ENCODE data around the gene SH3BP4.

Gene SH3BP4

DNA sequence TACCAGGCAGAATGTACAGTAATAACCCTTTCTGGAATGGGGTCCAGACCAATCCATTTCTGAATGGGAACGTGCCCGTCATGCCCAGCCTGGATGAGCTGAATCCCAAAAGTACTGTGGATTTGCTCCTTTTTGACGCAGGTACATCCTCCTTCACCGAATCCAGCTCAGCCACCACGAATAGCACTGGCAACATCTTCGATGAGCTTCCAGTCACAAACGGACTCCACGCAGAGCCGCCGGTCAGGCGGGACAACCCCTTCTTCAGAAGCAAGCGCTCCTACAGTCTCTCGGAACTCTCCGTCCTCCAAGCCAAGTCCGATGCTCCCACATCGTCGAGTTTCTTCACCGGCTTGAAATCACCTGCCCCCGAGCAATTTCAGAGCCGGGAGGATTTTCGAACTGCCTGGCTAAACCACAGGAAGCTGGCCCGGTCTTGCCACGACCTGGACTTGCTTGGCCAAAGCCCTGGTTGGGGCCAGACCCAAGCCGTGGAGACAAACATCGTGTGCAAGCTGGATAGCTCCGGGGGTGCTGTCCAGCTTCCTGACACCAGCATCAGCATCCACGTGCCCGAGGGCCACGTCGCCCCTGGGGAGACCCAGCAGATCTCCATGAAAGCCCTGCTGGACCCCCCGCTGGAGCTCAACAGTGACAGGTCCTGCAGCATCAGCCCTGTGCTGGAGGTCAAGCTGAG is 89.6 kb downstream of the SH3BP4 start:
- H3K4me3 ChIP-seq (ENCODE audit: low read depth, low read length): no peak overlapping the region
- DNase-seq (ENCODE audit: low read depth): no peak
- TF ChIP-seq, protein P1, sequence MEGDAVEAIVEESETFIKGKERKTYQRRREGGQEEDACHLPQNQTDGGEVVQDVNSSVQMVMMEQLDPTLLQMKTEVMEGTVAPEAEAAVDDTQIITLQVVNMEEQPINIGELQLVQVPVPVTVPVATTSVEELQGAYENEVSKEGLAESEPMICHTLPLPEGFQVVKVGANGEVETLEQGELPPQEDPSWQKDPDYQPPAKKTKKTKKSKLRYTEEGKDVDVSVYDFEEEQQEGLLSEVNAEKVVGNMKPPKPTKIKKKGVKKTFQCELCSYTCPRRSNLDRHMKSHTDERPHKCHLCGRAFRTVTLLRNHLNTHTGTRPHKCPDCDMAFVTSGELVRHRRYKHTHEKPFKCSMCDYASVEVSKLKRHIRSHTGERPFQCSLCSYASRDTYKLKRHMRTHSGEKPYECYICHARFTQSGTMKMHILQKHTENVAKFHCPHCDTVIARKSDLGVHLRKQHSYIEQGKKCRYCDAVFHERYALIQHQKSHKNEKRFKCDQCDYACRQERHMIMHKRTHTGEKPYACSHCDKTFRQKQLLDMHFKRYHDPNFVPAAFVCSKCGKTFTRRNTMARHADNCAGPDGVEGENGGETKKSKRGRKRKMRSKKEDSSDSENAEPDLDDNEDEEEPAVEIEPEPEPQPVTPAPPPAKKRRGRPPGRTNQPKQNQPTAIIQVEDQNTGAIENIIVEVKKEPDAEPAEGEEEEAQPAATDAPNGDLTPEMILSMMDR (IDR thresholded peaks at IDR 0.05; ENCODE audit: control insufficient read depth, extremely low read depth, insufficient read depth): no peak

DNA sequence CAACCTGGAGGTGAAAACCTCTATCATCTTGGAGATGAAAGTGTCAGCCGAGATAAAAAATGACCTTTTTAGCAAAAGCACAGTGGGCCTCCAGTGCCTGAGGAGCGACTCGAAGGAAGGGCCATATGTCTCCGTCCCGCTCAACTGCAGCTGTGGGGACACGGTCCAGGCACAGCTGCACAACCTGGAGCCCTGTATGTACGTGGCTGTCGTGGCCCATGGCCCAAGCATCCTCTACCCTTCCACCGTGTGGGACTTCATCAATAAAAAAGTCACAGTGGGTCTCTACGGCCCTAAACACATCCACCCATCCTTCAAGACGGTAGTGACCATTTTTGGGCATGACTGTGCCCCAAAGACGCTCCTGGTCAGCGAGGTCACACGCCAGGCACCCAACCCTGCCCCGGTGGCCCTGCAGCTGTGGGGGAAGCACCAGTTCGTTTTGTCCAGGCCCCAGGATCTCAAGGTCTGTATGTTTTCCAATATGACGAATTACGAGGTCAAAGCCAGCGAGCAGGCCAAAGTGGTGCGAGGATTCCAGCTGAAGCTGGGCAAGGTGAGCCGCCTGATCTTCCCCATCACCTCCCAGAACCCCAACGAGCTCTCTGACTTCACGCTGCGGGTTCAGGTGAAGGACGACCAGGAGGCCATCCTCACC is 90.2 kb downstream of the SH3BP4 start:
- DNase-seq (ENCODE audit: low read depth): no peak
- TF ChIP-seq, protein P1 (IDR thresholded peaks at IDR 0.05; ENCODE audit: control insufficient read depth, extremely low read depth, insufficient read depth): no peak
- no peak overlapping the region for H3K4me3 ChIP-seq (ENCODE audit: low read depth, low read length)

DNA sequence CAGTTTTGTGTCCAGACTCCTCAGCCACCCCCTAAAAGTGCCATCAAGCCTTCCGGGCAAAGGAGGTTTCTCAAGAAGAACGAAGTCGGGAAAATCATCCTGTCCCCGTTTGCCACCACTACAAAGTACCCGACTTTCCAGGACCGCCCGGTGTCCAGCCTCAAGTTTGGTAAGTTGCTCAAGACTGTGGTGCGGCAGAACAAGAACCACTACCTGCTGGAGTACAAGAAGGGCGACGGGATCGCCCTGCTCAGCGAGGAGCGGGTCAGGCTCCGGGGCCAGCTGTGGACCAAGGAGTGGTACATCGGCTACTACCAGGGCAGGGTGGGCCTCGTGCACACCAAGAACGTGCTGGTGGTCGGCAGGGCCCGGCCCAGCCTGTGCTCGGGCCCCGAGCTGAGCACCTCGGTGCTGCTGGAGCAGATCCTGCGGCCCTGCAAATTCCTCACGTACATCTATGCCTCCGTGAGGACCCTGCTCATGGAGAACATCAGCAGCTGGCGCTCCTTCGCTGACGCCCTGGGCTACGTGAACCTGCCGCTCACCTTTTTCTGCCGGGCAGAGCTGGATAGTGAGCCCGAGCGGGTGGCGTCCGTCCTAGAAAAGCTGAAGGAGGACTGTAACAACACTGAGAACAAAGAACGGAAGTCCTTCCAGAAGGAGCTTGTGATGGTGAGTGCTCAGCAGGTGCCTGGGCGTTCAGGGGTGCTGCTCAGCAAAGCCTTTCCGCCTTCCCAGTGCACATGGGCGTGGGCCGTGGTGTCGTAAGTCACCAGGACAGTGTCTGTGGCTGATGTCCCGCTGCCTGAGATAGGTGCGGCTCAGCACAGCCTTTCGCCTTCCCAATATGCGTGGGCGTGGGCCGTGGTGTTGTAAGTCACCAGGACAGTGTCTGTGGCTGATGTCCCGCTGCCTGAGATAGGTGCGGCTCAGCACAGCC is 91.0 kb downstream of the SH3BP4 start:
- TF ChIP-seq, protein P1 (IDR thresholded peaks at IDR 0.05; ENCODE audit: control insufficient read depth, extremely low read depth, insufficient read depth): no peak
- H3K4me3 ChIP-seq (ENCODE audit: low read depth, low read length): no peak overlapping the region
- DNase-seq (ENCODE audit: low read depth): no peak

DNA sequence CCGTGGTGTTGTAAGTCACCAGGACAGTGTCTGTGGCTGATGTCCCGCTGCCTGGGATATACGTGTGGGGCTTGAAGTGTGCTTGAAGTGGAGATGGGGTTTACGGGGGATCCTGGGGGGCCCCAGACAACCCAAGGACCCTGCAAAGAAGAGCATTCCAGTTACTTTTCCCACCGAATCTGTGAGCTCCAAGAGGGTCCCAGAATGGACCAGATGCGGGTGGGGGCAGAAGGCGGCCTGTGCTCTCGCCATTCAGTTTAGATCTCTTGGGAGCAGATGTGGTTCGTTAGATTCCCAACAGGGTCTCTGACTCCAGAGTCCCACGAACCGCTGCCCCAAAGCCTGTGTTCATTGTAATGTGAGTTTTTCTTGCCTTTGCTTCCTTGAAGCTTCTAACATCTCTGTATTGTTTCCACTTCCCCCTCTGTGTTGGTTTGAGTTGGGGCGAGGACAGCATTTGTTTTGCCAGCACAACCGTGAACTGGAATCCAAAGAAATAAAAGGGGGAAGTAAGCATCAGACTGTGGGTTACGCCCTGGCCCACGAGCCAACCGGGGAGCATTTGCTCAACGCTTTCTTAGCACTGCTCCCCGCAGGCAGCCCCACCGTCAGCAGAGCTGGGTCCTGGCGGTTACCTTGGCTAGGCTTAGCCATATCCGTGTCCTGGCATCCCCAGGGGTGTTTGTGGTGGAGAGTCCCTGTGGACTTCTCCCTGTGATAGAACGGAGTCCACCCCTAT is 92.1 kb downstream of the SH3BP4 start:
- no peak overlapping the region for H3K4me3 ChIP-seq (ENCODE audit: low read depth, low read length)
- TF ChIP-seq, protein P1 (IDR thresholded peaks at IDR 0.05; ENCODE audit: control insufficient read depth, extremely low read depth, insufficient read depth): no peak
- DNase-seq (ENCODE audit: low read depth): no peak

DNA sequence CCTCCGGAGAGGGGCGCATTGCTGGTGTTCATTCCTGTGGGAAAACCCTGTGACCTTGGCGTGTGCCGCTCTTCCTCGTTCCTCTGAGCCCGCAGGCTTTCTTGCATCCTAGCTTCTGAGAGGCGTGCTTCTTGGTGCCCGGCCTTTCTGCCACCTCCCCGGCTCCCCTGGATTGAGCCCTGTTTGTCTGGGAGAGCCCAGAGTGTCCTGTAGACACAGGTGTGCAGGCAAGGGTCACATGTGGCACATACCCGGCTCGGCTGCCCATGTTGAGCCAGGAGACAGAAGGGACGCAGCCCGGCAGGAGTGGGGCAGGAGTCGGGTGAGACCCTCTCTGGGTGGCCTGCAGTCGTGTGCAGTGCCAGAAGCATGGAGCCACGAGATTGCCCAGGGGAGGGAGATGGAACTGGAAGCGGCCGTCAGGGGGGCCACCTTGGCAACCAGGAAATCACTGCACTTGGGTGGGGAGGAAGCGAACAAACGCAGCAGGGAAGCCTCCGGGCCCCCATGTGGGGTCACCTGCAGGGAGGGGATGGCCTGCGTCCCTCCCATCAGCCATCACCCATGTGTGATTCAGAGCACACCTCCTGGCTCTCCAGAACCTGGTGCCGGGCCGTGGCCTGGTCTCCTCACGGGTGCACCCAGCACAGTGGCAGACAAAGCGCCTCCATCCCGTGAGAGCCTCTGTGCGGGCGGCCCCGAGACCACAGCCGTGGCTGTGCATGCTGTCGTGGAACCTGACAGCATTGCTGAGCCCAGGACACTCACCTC is 92.9 kb downstream of the SH3BP4 start:
- H3K4me3 ChIP-seq (ENCODE audit: low read depth, low read length): no peak overlapping the region
- TF ChIP-seq, protein P1 (IDR thresholded peaks at IDR 0.05; ENCODE audit: control insufficient read depth, extremely low read depth, insufficient read depth): no peak
- DNase-seq (ENCODE audit: low read depth): no peak

Data from LNCaP clone FGC (cell line).